GM18858 (cell line): Measurements from ENCODE around the gene FKBP15.
"Not testable (repeated sequence)": the region's sequence is repeated elsewhere in the genome, so short reads cannot be mapped to it uniquely, and the experiment has no call there.

Experiments used
- ATAC-seq: cut with Tn5 transposase; IDR thresholded peaks from one replicate; pipeline ENCODE4 v1.9.1; 2021; ENCODE audit not compliant: unreplicated experiment

FKBP15 gene

GRCh38 chr9:113221003-113221799 lies at the start of gene FKBP15, which contains the start of gene SLC31A1:
Gene FKBP15 (minus strand): TSS chr9:113221277. CDS start chr9:113221243, 34 bp downstream.
Gene SLC31A1 (plus strand): TSS chr9:113221544. CDS start chr9:113256149, 34,605 bp downstream.
- ATAC-seq, result peak; percentile 74

GRCh38 chr9:113269871-113270270 lies 48.8 kb upstream of the FKBP15 start:
- no peak for ATAC-seq

DNA sequence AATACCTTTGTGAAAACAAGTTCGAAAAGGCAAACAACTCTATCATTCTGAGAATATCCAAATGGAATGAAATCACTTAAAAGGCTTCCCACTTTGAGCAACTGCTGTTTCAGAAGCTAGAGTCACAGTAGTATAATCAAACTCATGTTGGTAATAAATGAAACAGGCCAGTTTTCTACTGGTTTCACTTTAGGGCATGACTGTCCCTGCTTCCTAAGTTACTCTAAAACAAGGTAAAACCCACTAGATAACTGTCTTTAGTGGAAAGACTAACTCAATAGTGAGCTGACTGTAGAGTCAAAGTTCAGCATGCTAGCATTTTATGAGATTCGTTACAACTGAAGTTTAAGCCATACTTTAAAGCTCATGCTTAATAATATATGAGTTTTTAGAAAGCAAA lies 48.3 kb upstream of the FKBP15 start:
- no peak for ATAC-seq

- no peak for ATAC-seq
These were observed 47.0 kb upstream of the FKBP15 start for GRCh38 chr9:113267911-113268566.

GRCh38 chr9:113266174-113266573 lies 45.1 kb upstream of the FKBP15 start:
- ATAC-seq, result no peak

GRCh38 chr9:113261917-113262671 lies 41.0 kb upstream of the FKBP15 start:
- no peak for ATAC-seq

GRCh38 chr9:113258282-113258681 lies 37.2 kb upstream of the FKBP15 start:
- no peak for ATAC-seq

GRCh38 chr9:113257863-113258262 lies 36.8 kb upstream of the FKBP15 start:
- no peak for ATAC-seq

GRCh38 chr9:113255438-113255837 lies 34.4 kb upstream of the FKBP15 start:
- no peak for ATAC-seq

DNA sequence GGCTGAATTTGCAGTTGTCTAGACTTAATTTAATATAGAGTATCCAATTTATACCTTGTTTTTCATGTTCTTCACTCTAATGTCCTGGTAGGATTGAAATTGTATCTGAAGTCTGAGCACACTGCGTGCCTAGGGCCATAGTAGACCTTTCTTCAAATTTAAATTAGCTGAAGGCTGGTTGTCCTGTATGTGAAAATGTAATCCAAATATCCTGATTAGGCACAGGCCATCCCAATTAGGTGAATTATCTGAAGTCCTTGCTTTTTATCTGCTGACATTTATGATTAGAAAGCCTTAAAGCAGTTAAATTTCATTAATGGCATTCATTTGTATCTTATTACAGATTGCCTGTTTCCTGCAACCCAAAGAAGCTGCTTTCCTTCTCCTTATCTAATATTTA lies 33.9 kb upstream of the FKBP15 start:
- no peak for ATAC-seq

GRCh38 chr9:113250807-113251206 lies 29.7 kb upstream of the FKBP15 start:
- ATAC-seq, result no peak

DNA sequence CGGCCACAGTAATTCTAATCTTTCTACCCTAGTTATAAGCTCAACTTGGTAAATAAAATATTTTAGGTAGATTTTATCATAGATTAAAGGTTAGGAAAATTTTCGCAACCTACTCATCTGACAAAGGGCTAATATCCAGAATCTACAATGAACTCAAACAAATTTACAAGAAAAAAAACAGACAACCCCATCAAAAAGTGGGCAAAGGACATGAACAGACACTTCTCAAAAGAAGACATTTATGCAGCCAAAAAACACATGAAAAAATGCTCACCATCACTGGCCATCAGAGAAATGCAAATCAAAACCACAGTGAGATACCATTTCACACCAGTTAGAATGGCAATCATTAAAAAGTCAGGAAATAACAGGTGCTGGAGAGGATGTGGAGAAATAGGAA lies 28.6 kb upstream of the FKBP15 start:
- not testable (repeated sequence) for ATAC-seq

DNA sequence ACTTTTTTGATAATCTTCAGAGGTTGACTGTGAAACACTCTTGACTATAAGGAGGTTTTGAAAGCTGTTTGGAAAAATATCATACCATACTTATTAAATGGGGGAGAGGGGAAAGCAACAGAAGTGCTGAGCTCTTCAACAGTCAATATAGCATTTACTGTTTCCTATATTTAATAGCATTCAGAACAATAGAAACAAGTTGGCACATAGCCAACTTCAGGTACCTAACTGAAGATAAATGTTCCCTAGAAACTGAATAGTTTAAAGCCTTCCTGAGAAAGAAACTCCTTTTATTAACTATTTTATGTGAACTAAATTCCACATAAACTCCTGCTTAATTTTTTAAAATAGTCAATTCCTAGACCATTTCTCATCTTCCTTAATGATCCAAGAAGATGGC lies 26.6 kb upstream of the FKBP15 start:
- ATAC-seq, result no peak

DNA sequence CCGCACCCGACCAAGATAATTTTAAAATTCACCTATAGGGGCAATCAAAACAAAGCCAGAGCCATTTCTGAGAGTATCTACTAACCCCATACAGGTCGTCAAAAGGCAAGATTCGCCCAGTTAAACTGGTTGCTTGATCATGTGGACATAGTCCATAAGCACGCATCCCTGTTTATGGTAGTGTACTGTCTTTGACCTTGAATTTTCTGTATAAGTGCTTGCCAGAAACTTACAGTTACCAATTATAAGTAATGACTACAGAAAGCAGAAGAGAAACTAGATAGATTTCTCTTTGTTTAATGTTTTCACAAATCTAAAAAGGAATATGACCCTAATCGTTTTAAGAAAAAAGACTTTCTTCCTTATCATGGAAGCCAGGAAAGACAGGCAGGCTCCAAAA lies 25.9 kb upstream of the FKBP15 start:
- no peak for ATAC-seq

GRCh38 chr9:113245894-113246293 lies 24.8 kb upstream of the FKBP15 start:
- no peak for ATAC-seq

- no peak for ATAC-seq
These were observed 23.5 kb upstream of the FKBP15 start for GRCh38 chr9:113244556-113244955.

- ATAC-seq, result no peak
These were observed 20.1 kb upstream of the FKBP15 start for GRCh38 chr9:113241161-113241560.

GRCh38 chr9:113238859-113239232 lies 17.8 kb upstream of the FKBP15 start:
- ATAC-seq, result no peak

- ATAC-seq, result no peak
These were observed 17.3 kb upstream of the FKBP15 start for GRCh38 chr9:113238202-113238858.

DNA sequence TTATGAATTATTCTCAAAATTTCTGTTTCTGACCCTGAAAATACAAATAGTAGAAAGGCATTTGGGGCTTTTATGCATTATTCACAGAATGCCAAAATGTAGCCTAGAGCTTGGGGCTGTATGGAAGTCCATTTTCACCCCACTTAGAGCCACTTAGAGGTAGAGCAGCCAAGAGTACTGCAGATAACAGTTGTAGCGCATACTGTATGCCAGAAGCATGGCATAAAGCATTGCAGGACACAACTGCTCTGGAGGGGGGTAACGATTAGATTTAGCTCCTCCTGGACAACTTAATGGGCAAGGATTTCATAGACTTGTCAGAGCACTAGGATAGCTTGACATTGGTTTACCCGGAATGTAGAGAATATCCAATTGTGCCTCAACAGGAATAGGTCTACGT lies 15.9 kb upstream of the FKBP15 start:
- no peak for ATAC-seq

DNA sequence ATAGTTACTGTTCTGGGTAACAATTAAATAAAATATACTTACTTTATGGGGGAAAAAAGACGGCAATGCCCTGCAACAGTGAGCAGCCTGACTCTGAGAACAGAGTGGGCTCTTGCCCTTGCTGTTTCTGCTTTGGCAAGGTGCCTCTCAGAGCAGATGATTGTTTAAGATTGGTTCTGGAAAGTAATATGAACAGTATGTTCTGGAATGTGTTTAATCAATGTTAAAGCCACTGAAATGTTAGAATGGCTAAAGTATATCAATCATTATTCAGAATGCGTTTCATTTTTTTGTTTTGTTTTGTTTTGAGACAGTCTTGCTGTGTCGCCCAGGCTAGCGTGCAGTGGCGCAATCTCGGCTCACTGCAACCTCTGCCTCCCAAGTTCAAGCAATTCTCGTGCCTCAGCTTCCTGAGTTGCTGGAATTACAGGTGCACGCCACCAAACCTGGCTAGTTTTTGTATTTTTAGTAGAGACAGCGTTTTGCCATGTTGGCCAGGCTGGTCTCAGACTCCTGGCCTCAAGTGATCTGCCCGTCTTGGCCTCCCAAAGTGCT lies 14.7 kb upstream of the FKBP15 start:
- not testable (repeated sequence) for ATAC-seq
